ENCODE measurements around the gene FGD6.
"Not testable (repeated sequence)": the region's sequence is repeated elsewhere in the genome, so short reads cannot be mapped to it uniquely, and the experiment has no call there.

Gene FGD6

DNA sequence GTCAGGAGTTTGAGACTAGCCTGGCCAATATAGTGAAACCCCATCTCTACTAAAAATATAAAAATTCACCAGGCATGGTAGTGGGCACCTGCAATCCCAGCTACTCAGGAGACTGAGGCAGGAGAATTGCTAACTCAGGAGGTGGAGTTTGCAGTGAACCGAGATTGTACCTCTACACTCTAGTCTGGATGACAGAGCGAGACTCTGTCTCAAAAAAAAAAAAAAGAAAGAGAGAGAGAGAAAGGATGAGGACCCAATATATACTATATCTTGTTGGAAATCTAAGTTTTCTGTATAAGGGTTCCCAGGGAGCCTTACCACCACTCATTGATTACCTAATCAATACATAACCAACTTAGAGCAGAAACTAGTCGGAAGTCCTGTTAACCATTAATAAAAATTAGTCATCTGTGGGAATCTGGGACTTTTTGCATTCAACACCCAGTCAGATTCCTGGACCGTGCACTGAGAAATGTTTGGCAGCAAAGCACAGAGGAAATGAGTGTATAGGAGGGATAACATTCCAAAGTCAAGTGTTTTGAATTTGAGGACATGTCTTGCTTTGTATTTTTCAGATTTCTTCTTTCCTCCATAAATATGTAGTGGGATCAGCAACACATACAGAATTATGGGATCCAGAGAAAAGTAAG, 99.0 kb downstream of the FGD6 start:
- no peak for DNase-seq

DNA sequence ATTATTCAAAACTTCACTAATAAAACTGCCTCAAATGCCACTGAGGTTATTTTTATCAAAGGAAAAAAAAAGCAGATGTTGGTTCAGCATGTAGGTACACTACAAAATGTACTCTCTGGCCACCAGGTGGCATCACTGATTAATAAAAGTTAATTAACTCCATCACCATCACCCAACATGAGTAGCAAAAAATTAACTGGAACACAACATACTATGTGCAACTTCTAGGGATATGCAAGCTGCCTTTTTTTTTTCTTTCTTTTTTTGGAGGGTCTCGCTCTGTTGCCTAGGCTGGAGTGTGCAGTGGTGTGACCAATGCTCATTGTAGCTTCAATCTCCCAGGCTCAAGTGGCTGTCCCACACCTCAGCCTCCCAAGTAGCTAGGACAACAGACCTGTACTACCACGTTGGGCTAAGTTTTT, 100.1 kb downstream of the FGD6 start:
- peak; percentile 64 for DNase-seq

GRCh38 chr12:95116773-95117172, 100.5 kb downstream of the FGD6 start:
- DNase-seq, result no peak

GRCh38 chr12:95116341-95116740, 100.9 kb downstream of the FGD6 start:
- no peak for DNase-seq

GRCh38 chr12:95115641-95116040, 101.6 kb downstream of the FGD6 start:
- DNase-seq, result no peak

GRCh38 chr12:95114766-95115405, 102.4 kb downstream of the FGD6 start:
- DNase-seq, result no peak

DNA sequence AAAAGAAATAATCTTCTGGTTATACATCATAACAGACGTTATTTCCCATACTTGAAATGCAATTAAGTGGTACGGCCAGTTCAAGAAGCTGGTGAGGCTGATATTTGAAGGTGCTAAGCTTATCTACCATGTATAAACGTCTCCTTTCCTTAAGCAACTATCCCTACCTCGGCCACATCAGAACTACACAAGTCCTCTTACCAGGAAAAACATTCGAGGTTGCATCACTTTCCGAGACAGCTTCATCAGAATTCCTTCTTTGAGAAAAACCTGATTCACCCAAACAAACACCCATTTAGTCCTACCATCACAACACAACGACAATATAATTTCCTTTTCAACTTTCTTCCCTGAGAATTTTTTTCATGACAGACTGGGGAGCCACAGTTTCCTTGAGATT, 109.9 kb downstream of the FGD6 start:
- DNase-seq, result no peak

- DNase-seq, result no peak
Measured at GRCh38 chr12:95105540-95105939, 111.7 kb downstream of the FGD6 start.

- no peak for DNase-seq
Measured at GRCh38 chr12:95104919-95105452, 112.3 kb downstream of the FGD6 start.

- no peak for DNase-seq
Measured at GRCh38 chr12:95102916-95103671, 114.2 kb downstream of the FGD6 start.

- not testable (repeated sequence) for DNase-seq
Measured at GRCh38 chr12:95101957-95102356, 115.3 kb downstream of the FGD6 start.

DNA sequence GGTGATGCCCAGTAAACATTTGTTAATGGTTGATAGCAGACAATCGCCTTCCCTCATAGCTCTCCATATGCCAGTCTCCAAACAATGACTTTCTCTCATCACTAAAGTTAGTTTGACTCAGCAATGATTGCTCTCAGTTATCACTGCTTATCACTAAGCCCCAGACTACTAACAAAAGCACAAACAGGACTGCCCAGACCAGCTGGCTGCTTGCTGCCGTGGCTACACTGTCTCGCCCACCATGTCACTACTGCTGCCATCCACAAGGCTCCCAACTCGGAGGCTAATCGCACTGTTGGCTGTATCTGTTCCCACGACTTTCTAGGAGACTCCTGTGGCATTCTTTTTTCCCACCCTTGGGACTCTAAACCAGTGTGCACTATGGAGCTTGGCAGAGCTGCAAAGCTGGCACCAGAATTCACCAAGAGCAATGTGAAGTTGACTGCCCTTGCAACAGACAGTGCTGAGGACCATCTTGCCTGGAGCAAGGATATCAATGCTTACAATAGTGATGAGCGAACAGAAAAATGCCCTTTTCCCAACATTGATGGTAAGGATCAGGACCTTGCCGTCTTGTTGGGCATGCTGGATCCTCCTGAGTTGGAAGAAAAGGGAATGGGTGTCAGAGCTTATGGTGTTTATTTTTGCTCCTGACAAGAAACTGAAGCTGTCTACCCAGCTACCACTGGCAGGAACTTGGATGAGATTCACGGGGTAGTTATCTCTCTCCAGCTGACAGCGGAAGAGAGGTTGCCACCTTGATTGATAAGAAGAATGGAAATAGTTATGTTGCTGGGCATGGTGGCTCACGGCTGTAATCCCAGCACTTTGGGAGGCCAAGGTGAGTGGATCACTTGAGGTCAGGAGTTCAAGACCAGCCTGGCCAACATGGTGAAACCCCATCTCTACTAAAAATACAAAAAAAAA, 116.7 kb downstream of the FGD6 start:
- no peak for DNase-seq

- no peak for DNase-seq
Measured at GRCh38 chr12:95099270-95099790, 117.9 kb downstream of the FGD6 start.

- no peak for DNase-seq
Measured at GRCh38 chr12:95096852-95097251, 120.4 kb downstream of the FGD6 start.

GRCh38 chr12:95096378-95096777, 120.9 kb downstream of the FGD6 start:
- DNase-seq, result no peak

DNA sequence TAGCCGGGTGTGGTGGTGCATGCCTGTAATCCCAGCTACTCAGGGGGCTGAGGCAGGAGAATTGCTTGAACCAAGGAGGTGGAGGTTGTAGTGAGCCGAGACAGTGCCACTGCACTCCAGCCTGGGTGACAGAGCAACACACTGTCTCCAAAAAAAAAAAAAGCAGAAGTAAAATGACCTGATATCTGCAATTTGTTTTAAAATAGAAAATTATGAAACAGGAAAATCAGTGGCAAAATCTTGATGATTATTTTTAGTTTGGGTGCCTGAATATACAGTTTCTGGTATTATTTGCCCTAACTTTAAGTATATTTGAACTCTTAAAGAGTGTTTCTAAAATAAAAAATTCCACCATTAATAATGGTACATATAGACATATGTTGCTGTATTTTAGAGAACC, 121.4 kb downstream of the FGD6 start:
- DNase-seq, result not testable (repeated sequence)

GRCh38 chr12:95089462-95089861, 127.8 kb downstream of the FGD6 start:
- no peak for DNase-seq

GRCh38 chr12:95088379-95088778, 128.9 kb downstream of the FGD6 start:
- DNase-seq, result no peak

- no peak for DNase-seq
Measured at GRCh38 chr12:95085612-95086011, 131.7 kb downstream of the FGD6 start.

GRCh38 chr12:95083938-95084337, 133.3 kb downstream of the FGD6 start:
- no peak for DNase-seq

DNA sequence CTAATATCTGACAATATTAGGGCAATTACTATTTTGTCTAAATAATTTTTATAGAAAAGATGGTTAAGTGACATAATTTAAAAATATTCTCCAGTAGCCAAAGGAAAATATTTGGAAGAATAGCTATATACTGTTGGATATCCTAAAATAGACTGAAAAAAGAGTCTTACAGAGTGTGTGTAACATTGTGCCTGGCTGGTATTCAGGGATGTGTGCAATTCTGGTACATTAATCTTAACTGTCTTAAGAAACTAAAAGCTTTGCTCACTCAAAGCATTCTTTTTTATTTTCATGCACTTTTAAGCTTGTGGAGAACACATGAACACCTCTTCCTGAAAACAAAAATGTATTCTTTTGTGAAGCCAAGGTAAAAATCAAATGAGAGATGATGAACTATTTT, 133.8 kb downstream of the FGD6 start:
- DNase-seq, result no peak

GRCh38 chr12:95077341-95077740, 139.9 kb downstream of the FGD6 start:
- no peak for DNase-seq

All from effector CD4-positive, alpha-beta T cell (primary cell).